HG03354 (cell line): ENCODE results near the gene CUL9.
A peak's percentile ranks its signal among the peaks of the same experiment; 100 is the strongest.

Experiments used
- ATAC-seq: cut with Tn5 transposase; IDR thresholded peaks from one replicate; pipeline ENCODE4 v1.9.1; 2021; ENCODE audit warnings: mild to moderate bottlenecking; ENCODE audit not compliant: unreplicated experiment, poor library complexity, severe bottlenecking

CUL9 gene

DNA sequence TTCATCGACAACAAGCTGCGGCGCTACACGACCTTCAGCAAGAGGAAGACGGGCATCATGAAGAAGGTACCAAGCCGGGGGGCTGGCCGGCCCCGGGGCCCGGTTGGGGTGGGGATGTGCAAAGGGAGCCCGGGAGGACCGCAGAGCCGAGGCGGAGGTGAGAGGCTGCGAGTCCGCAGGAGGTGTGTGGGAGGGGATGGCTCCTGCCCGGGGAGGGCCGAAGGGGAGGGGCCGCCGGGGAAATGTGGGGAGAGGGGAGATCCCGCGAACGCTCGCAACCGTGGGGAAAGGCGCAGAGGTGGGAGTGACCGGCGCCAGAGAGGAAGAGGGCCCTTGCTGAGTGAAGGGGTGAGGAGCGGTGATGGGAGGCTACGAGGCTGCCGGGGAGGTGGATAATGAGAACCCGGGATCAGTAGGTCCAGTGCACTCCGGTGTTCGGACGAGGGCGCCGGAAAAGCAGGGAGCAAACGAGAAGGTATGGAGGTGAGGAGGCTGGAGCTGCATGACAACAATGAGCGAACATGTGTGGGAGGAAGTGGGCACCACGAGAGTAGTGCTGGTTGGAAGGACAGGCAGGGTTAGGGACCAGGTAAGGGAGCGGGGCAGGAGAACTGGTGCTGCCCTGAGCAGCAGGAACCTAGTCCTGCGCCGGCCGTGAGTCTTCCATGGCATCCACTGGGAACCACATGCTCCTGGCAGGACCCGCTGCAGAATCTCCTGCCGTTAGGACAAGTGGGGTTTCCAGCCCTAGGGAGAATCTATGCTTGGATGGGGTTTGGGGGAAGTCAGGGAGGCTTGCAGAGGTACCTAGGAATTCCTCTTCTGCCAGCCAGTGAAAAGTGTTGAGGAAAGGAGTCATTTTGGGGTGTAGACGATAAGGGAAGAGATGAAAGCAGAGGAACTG is 9.6 kb upstream of the CUL9 start:
- ATAC-seq: no peak

DNA sequence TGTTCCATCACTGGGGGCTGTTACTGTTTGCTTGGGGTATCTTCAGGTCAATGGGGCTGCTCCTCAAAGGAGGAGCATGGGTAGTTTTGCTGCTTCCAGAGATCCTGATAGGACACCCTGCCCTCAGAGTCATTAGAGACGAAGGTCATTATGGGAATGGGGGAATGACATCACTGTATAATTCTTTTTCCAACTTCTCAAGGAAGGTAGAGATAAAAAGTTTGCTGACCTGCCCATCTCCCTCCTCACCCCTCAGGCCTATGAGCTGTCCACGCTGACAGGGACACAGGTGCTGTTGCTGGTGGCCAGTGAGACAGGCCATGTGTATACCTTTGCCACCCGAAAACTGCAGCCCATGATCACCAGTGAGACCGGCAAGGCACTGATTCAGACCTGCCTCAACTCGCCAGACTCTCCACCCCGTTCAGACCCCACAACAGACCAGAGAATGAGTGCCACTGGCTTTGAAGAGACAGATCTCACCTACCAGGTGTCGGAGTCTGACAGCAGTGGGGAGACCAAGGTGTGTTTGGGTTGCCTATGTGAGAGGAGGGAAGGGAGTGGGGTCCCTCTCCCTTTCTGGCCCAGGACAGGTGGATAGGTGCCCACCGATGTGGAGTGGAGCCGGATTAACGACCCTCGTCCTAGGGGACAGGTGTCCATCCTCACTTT is 8.3 kb upstream of the CUL9 start:
- no peak for ATAC-seq

DNA sequence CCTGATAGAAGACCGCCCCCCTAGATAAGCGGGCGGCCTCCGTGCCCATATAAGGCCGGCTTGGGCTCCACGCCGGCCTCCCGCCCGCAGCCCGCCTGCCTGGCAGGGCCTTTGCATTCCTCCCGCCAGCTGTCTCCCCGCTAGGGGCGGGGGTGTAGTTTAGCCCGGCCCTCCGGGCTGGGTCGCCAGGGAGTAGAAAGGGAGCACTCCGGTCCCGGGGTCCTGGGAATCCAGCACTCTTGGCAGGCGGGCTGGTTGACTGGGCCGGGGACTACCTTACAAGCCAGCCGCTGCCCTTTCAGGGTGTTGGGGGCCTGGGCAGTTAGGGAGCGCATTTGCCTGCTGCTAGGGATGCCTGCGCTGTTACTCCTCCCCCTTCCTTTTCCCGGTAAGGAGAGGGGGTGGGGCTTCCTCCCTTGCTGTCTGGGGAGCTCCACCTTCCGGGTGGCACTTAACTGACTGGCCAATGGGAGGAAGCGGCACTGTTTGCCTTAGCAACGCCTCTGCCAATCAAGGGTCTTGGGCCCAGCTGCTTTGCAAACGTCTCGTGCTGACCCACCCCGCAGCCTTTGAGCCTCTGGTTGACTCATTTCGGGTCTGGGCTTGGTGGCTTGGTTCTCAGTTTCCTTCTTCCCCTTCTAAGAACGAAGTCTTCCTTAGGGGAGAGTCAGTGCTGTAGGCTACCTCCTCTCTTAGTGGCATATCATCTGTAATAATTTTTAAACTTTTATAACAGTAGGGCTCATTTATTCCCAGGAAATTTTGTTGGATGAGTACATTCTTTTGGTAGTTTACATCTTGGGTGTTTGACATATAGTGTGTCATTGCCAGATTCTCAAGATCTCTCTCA is 7.5 kb upstream of the CUL9 start:
- ATAC-seq: peak; percentile 73

DNA sequence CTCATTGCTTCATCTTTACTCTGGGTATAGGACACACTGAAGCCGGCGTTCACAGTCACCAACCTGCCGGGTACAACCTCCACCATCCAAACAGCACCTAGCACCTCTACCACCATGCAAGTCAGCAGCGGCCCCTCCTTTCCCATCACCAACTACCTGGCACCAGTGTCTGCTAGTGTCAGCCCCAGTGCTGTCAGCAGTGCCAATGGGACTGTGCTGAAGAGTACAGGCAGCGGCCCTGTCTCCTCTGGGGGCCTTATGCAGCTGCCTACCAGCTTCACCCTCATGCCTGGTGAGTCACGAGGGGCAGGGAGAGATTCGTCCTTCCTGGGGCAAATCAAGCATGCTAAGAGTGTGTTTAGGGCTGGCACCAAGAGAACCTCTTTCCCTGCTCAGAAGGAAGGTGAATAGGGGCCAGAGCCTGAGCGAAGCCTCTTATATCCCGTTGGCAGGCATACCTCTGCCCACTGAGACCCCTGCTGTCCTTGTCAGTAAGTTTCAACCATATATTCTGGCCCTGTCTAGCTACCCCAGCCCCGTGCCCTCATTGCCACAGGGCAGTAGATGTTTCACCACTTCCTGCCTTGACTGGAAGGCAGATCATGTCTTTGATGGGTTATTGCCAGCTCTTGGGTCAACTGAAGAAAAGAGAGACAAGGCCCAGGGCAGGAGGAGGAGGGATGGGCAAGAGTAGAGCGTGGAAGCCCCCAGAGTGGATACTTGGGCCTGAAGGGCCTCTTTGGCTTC is 6.1 kb upstream of the CUL9 start:
- ATAC-seq: no peak

DNA sequence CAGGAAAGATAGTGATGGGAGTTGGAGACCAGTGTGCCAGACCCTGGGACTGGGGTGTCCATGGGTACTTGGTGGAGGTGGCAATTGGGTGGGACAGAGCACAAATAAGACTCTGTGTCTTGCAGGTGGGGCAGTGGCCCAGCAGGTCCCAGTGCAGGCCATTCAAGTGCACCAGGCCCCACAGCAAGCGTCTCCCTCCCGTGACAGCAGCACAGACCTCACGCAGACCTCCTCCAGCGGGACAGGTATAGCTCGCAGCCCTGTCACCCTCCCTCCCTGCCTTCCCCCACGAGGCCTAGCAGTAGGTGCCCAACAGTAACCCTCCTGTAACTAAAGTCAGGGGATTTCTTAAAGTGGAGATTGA is 5.6 kb upstream of the CUL9 start:
- no peak for ATAC-seq

DNA sequence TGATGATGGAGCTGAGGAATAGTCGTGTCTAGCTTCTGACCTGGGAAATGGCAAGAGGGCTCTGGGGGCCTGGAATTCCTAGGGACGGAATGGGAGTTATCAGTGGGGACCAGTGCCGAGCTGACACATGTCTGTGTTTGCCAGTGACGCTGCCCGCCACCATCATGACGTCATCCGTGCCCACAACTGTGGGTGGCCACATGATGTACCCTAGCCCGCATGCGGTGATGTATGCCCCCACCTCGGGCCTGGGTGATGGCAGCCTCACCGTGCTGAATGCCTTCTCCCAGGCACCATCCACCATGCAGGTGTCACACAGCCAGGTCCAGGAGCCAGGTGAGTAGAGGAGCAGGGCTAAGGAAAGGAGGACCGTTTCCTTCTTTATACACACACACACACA is 3.8 kb upstream of the CUL9 start:
- no peak for ATAC-seq

DNA sequence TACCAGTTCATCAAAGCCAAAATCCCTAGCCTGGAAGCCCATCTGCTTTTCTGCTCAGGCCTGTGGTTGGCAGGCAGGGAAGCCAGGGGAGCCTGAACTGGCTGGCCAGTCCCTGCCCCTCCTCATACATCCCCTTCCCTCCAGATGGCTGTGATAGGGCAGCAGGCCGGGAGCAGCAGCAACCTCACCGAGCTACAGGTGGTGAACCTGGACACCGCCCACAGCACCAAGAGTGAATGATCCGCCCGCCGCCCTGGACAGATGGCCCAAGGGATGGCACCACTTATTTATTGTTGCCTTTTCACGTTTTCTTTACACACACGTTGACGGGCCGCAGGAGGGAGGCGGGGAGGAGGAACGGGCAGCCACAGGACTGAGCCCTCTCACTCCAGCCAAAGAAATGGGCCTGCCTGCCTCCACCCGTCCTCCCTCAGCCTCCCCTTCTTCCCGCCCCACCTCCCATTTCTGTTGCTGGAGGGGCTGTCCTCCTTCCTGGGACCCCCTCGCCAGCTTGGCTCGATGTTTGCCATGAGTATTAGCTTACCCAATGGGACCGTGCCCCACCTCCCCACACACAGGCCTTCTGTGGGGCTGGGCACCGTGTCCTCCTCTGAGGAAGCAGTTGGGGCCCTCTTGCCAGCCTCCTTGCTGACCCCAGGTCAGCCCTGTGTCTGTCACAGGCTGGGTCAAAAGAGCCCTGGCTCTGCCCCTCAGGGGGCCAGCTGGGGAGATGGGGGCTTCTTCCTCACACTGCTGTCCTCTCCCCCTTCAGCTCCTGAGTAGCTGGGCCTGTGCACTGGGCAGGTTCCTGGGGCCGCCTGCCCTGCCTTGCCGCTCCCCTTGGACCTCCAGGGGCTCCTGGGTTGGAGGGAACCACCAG is 2.8 kb upstream of the CUL9 start:
- ATAC-seq: no peak

DNA sequence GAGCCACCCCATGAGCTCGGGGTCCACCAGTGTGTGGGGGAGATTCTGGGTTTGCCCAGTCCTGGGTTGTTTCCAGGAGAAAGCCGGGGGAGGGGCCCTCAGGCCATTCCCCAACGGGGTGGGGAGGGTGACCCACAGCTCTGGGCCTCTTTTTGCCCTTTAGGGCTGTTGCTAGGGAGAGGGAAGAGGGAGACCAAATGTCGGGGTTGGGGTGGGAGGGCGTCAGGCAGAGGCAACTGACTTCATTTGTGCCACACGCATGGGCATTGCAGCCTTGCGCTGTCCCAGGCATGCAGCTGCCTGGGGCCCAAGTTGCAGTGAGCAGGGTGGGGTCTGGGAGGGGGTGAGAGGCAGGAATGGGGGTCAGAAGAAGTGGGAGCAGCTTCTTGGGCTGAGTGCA is 1.9 kb upstream of the CUL9 start:
- ATAC-seq: no peak

DNA sequence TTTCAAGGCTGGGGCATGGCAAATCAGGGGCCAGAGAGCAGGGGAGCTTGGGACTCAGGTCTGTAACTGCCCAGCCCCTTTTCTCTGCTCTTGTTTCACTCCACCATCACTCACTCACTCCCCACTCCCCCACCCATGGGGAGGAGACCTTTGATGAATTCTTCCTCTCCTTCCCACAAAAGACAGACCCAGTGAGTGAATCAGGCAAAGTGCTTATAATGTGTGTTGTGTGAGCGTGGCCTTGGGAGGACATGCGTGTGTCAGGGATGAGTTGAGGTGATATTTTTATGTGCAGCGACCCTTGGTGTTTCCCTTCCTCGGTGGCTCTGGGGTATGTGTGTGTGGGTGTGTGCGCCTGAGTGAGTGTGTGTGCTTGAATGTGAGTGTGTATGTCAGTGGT is 1.0 kb upstream of the CUL9 start:
- no peak for ATAC-seq

DNA sequence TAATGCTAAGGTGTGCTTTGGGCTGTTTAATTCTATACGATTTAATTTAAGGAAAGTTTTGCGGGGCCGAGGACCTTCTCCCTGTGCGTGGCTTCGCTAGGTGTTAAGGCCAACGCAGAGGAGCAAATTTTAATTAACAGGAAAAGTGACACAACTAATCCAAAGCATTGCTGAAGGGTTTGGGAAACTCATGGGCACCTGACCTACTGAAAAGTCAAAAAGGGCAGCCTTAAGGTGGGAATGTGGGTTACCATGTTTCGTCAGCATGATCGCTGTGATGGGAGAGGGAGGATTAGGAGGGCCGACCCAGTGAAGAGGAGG is 415 bp upstream of the CUL9 start:
- no peak for ATAC-seq

DNA sequence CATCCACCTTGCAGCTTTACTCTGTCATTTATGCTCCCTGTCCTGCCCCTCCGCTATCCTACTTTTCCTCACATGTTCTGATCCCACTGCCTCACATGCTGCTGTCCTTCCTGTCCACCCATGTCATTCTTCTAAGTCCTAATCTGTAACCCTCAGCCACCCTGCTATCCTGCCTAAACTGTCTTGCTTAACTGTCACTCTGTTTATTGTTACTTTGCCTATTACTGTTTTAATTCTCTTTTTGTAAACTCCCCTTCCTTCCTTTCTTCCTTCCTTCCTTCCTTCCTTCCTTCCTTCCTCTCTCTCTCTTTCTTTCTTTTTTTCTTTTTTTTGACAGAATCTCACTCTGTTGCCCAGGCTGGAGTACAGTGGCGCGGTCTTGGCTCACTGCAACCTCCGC is 1.4 kb downstream of the CUL9 start:
- ATAC-seq: no peak

DNA sequence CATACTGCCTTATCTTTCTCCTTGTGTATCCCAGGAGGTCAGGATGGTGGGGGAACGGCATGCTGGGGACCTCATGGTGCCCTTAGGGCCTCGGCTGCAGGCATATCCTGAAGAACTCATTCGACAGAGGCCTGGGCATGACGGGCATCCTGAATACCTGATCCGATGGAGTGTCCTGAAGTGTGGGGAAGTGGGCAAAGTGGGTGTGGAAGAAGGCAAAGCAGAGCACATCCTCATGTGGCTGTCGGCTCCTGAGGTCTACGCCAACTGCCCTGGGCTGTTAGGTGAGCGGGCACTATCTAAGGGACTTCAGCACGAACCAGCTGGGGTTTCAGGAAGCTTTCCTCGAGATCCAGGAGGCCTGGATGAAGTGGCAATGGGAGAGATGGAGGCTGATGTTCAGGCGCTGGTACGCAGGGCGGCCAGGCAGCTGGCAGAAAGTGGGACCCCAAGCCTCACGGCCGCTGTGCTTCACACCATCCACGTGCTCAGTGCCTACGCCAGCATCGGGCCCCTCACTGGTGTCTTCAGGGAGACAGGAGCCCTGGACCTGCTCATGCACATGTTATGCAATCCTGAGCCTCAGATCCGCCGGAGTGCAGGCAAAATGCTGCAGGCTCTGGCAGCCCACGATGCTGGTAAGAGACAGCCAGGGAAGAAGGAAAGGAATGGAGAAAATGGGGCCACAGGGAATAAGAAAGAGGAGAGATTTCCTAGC is 2.4 kb downstream of the CUL9 start:
- ATAC-seq: no peak

DNA sequence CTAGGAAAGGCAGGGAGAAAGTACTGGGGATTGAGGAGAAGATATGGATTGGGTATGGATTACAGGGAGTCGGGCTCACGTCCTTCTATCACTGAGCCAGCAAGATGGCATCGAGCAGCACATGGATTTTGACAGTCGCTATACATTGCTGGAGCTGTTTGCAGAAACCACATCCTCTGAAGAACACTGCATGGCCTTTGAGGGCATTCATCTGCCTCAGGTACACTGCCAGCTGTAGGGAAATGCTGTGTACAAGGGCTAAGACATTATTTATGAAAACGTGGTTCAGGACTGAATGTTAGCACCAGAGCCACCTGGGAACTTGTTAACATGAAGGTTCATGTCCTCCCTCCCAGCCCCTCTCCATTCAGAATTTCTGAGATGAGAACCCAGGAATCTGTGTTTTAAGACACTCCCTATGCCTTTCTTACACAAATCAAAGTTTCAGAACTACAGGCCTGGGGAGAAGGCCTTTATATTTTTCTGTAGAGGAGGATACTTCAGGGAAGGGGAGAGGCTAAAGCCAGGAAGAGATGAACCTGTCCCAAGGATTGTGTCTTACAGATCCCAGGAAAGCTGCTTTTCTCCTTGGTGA is 3.5 kb downstream of the CUL9 start:
- ATAC-seq: no peak

DNA sequence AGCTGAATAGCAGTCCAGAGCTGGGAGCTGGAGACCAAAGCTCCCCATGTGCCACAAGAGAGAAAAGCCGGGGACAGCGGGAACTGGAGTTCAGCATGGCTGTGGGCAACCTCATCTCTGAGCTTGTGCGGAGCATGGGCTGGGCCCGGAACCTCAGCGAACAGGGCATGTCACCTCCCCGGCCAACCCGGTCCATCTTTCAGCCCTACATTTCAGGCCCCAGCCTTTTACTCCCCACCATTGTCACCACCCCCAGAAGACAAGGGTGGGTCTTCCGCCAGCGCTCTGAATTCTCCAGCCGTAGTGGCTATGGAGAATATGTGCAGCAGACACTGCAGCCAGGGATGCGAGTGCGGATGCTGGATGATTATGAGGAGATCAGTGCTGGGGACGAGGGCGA is 4.0 kb downstream of the CUL9 start:
- ATAC-seq: no peak

DNA sequence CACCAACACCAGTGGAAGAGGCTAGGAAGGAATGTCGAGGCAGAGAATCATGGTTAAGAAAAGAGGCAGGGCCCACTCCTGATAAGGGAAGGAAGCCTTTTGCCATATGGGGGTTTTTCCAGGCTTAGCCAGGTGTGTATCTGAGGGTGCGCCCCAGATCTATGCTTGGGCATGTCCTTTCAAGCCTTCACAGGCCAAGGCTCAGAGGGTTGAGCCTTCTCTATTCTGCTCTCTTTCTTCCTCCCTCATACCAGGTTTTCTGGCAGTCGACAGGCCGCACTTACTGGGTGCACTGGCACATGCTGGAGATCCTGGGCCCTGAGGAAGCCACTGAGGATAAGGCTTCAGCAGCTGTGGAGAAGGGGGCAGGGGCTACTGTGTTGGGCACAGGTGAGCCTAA is 4.7 kb downstream of the CUL9 start:
- ATAC-seq: no peak

DNA sequence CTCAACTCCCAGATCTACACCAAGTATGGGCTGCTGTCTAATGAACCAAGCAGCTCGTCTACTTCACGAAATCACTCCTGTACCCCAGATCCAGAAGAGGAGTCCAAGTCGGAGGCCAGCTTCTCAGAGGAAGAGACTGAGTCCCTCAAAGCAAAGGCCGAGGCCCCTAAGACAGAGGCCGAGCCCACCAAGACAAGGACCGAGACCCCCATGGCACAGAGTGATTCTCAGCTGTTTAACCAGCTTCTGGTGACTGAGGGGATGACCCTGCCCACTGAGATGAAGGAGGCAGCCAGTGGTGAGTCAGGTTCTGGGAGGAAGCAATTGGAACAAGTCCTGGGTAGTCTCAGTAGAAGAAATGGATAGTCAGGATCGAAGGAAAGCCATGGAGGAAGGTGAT is 5.8 kb downstream of the CUL9 start:
- ATAC-seq: no peak

DNA sequence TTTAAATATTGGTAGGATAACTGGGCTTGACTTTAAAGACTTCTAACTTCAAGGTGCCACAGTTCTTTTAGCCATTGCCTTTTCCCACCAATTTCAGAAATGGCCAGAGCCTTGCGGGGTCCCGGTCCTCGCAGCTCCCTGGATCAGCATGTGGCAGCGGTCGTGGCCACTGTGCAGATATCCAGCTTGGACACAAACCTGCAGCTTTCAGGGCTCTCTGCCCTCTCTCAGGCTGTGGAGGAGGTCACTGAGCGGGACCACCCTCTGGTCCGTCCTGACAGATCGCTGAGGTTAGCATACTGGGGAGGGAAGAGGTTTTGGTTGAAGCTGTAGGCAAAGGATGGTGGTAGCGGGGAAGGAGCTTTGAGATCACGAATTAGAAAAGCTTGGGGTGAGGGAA is 6.4 kb downstream of the CUL9 start:
- no peak for ATAC-seq

DNA sequence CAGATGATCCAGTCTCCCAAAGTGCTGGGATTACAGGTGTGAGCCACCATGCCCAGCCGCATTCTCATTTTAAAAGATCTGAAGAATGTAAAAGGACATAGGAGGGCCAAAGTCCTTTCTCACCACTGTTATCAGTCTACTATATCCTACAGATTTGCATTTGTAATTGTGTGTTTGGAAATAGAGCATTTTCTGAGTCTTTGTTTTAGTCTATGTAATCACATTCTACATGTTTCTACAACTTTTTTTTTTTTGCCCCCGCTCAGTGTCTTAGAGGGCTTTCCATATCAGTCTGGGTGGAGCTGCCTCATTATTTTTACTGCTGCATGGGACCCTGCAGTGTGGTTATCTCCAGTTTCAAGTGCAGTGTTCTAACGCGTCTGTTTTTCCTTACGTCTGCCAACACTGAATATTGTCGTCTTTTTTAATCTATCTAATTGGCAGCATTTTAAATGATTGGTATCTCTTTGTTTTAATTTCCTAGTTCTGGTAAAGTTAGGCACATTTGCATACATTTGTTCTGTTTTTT is 7.8 kb downstream of the CUL9 start:
- ATAC-seq: no peak
